Ovary (tissue), 9 donors: ENCODE results near the gene KCNJ4. TPM values are rescaled to one million over a fixed set of nuclear protein-coding genes. Genes with fewer than 3 reads are reported as not detected.

Source experiments
- DNase-seq, 5 donors: peaks; one replicate each; pipeline ENCODE4 v3.0.0-alpha.2; 2019 to 2020
- H3K27ac ChIP-seq, 2 donors: fragments of 200-600 bp; one replicate each; pipeline versions ENCODE4 v1.5.1 to v1.8.0; 2019 to 2022
- H3K27me3 ChIP-seq: fragments of 200-600 bp; one replicate; pipeline ENCODE4 v1.8.0; 2022
- H3K36me3 ChIP-seq: fragments of 200-600 bp; sonication (generic); one replicate; pipeline ENCODE4 v1.5.1; 2019
- H3K4me1 ChIP-seq: one replicate; pipeline ENCODE4 v1.8.1; 2013; ENCODE audit warnings: mild to moderate bottlenecking, moderate library complexity; ENCODE audit not compliant: insufficient read depth
- H3K4me3 ChIP-seq: fragments of 200-600 bp; sonication (generic); one replicate; pipeline ENCODE4 v1.5.1; 2017
- H3K9me3 ChIP-seq, 2 donors: fragments of 200-600 bp in 1 of 2; sonication (generic) in 1 of 2; one replicate each; pipeline versions ENCODE4 v1.5.1 to v1.8.1; 2013 to 2019; ENCODE audit warnings: mild to moderate bottlenecking in 1 of 2, moderate library complexity in 1 of 2
- CTCF ChIP-seq, 3 donors: fragments of 450-650 bp in 2 of 3; fragments of 200-600 bp in 1 of 3; IDR thresholded peaks; one replicate each; pipeline versions ENCODE4 v1.5.1 to v1.8.0; 2016 to 2022; ENCODE audit warnings: antibody characterized with exemption in 3 of 3, mild to moderate bottlenecking in 1 of 3
- EP300 ChIP-seq: sonication (generic); formaldehyde crosslinking; IDR thresholded peaks from one replicate; pipeline ENCODE4 v1.6.1; 2017; ENCODE audit warnings: antibody characterized with exemption
- POLR2A ChIP-seq: fragments of 450-650 bp; IDR thresholded peaks from one replicate; pipeline ENCODE4 v1.6.1; 2017; ENCODE audit warnings: antibody characterized with exemption, mild to moderate bottlenecking, moderate library complexity
- WGBS, 3 donors: extraction: QIAGEN DNeasy Blood & Tissue Kit in 1 of 3; methylation state at CpG; one replicate each; pipeline versions ENCODE4 v1.1.5 to v1.1.7; 2013 to 2017; 5-methylcytosine and 5-hydroxymethylcytosine counted together
- intact Hi-C, 4 donors: fragments of 100-400 bp; cut with DNase I; formaldehyde crosslinking; loops; one replicate each; pipeline versions ENCODE4 v1.11.0 to v1.15.1; 2022 to 2023
- polyA plus RNA-seq, 2 donors: library from polyadenylated mRNA; stranded (reverse); fragments of 200-250 nt in 1 of 2; fragments of 350-450 nt in 1 of 2; fragmentation: Illumina TruSeq in 1 of 2; extraction: RNeasy Lipid Tissue Mini Kit (QIAGEN cat#74804) in 1 of 2; gene quantifications; one replicate each; pipeline ENCODE4 v1.2.3, GENCODE V29; 2013 to 2014
- total RNA-seq, 7 donors: library from RNA; depleted of rRNA in 2 of 7; stranded (reverse); fragments of >200 nt in 2 of 7; fragmentation: NEBNext Ultra II Directional in 3 of 7; extraction: Animal tissue kit (Norgen Biotek cat#: 25700) in 3 of 7; gene quantifications; one replicate each; pipeline versions ENCODE4 v1.1.0 to v1.2.4, GENCODE V29; 2016 to 2023
- donor health status: DM: no; HTN: no; CAD: no; lungs with moderate emphysema.
- donor health status: DM: no; HTN: no; CAD: no.
- donor health status: Bipolar disorder and iron deficiency.
- donor health status: DM: yes; HTN: yes; CAD: no.
- donor health status: DM: no; HTN: no; CAD: no.
- donor health status: DM: yes; HTN: yes; CAD: no.

Gene KCNJ4
- total and polyA plus RNA-seq, 9 donors: 0.02 to 0.62 TPM; not detected in 7

DNA sequence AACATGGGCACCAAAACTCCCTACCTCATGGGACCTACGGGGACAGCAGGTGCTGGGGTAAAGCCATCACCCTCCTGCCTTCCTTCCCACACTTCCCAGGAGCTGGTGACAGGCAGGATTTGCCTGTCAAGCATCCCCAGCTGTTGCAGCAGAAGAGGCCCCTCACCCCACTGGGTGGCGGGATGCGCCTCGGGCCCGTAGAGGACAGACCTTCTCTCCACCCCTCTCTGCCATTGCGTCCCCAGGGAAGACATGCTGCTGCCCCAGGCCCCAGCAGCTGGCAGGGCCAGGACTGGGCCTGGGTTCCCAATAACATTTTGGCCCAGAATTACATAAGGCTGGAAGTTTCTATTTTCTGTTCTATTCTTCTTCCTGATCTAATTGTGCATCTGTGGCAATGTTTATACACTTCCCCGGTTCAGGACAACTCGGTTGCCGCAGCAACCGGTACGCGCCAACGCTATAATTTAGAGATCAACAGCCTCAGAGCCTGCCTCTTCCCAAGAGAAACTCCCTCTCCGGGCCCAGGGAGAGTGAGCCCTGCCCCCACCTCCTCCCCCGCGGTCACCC, 25.4 kb downstream of the KCNJ4 start:
- H3K36me3 ChIP-seq: no peaks in the 10 kb centered on the region
- H3K4me1 ChIP-seq: no peaks in the 10 kb centered on the region
- no peak for TF ChIP-seq EP300
- no peak for TF ChIP-seq POLR2A
- intact Hi-C loops: loop anchor here in 1 of 4 donors (5.0 kb wide), 1 partner anchor 267 kb away; no protein-coding TSS in a partner anchor
- DNase-seq: no peak
- WGBS, 3 donors: 33 to 50% (median 36%) methylated on average over 16 of the region's 16 CpGs
- no peaks in the 10 kb centered on the region for H3K27me3 ChIP-seq
- no peak overlapping the region for H3K4me3 ChIP-seq
- no peaks in the 10 kb centered on the region for H3K9me3 ChIP-seq
- no peak overlapping the region for H3K27ac ChIP-seq

GRCh38 chr22:38428714-38429113, 26.3 kb downstream of the KCNJ4 start:
- H3K36me3 ChIP-seq: no peaks in the 10 kb centered on the region
- 80 to 90% (median 82%) methylated on average over 2 of the region's 2 CpGs for WGBS, 3 donors
- H3K4me3 ChIP-seq: no peak overlapping the region
- intact Hi-C loops: no loop called here
- TF ChIP-seq POLR2A (no peak), EP300 (no peak), CTCF (IDR thresholded peaks at IDR 0.05) (no peak)
- H3K27ac ChIP-seq: no peak overlapping the region
- H3K27me3 ChIP-seq: no peaks in the 10 kb centered on the region
- no peaks in the 10 kb centered on the region for H3K4me1 ChIP-seq
- no peak for DNase-seq
- H3K9me3 ChIP-seq: no peaks in the 10 kb centered on the region

- WGBS, 3 donors: 96 to 97% (median 97%) methylated on average over 31 of the region's 31 CpGs
- Histone ChIP-seq H3K27ac (no peak overlapping the region), H3K4me1 (no peaks in the 10 kb centered on the region), H3K27me3 (no peaks in the 10 kb centered on the region), H3K36me3 (no peaks in the 10 kb centered on the region), H3K4me3 (no peak overlapping the region), H3K9me3 (no peaks in the 10 kb centered on the region)
- TF ChIP-seq POLR2A: no peak
- TF ChIP-seq CTCF (IDR thresholded peaks at IDR 0.05): no peak
- TF ChIP-seq EP300: no peak
- intact Hi-C loops: no loop called here
- no peak for DNase-seq
Measured at GRCh38 chr22:38427940-38428339, 27.1 kb downstream of the KCNJ4 start.

- H3K27me3 ChIP-seq: no peaks in the 10 kb centered on the region
- 94 to 98% (median 97%) methylated on average over 36 of the region's 36 CpGs for whole genome bisulfite sequencing, 3 donors
- intact Hi-C loops: no loop called here
Measured at GRCh38 chr22:38427465-38427864, 27.5 kb downstream of the KCNJ4 start.

More at GRCh38 chr22:38427465-38427864, 27.5 kb downstream of the KCNJ4 start:
- DNase-seq: no peak
- no peak overlapping the region for H3K27ac ChIP-seq
- no peaks in the 10 kb centered on the region for H3K9me3 ChIP-seq
- TF ChIP-seq EP300 (no peak), POLR2A (no peak), CTCF (IDR thresholded peaks at IDR 0.05) (no peak)
- H3K4me3 ChIP-seq: no peak overlapping the region
- H3K4me1 ChIP-seq: no peaks in the 10 kb centered on the region
- H3K36me3 ChIP-seq: no peaks in the 10 kb centered on the region
